C4-2B (cell line): Measurements from ENCODE around the gene MDC1.

Source experiments
- ZFX ChIP-seq: fragments of 450-650 bp; IDR thresholded peaks from 2 replicates; pipeline ENCODE4 v1.6.1; 2017
- TF ChIP-seq, protein P1 (sequence below): fragments of 450-650 bp; conservative IDR thresholded peaks from 2 replicates; pipeline ENCODE4 v1.5.1; 2017; ENCODE audit warnings: mild to moderate bottlenecking

DNA sequence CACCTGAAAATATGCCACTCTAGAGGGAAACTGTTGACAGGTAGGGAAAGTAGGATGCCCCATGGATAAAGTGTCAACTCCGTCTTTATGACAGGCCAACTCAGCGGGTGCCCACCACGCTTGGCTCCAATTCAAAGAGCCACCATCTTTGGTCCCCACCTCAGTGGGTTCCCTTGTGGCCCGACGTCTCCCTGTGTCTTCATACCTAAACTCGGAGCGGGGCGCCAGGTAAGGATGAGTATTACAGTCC is 277 bp downstream of the MDC1 start:
- TF ChIP-seq, protein P1, sequence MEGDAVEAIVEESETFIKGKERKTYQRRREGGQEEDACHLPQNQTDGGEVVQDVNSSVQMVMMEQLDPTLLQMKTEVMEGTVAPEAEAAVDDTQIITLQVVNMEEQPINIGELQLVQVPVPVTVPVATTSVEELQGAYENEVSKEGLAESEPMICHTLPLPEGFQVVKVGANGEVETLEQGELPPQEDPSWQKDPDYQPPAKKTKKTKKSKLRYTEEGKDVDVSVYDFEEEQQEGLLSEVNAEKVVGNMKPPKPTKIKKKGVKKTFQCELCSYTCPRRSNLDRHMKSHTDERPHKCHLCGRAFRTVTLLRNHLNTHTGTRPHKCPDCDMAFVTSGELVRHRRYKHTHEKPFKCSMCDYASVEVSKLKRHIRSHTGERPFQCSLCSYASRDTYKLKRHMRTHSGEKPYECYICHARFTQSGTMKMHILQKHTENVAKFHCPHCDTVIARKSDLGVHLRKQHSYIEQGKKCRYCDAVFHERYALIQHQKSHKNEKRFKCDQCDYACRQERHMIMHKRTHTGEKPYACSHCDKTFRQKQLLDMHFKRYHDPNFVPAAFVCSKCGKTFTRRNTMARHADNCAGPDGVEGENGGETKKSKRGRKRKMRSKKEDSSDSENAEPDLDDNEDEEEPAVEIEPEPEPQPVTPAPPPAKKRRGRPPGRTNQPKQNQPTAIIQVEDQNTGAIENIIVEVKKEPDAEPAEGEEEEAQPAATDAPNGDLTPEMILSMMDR = no peak
- TF ChIP-seq ZFX = no peak
